ENCODE measurements around the gene CDH15. TPM values are rescaled to one million over a fixed set of nuclear protein-coding genes. Genes with fewer than 3 reads are reported as not detected.

CDH15 gene
- total and polyA plus RNA-seq, 2 donors (not counting 1 experiment from before 2014, with no cell fraction given): not detected

DNA sequence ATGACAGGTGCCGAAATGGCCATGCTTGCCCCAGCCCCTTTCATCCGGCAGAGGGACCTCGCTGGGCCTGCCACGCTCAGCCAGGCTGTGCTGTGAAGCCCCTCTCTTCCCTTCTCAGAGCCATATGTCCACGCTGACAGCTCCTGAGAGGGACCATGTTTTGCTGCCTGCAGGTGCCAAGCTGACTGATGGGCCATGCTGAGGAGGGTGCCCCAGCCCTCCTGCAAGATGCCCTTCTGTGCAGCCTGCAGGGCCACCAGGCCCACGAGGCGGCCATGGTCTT, 33.1 kb upstream of the CDH15 start:
- POLR2A ChIA-PET: no interaction called here

DNA sequence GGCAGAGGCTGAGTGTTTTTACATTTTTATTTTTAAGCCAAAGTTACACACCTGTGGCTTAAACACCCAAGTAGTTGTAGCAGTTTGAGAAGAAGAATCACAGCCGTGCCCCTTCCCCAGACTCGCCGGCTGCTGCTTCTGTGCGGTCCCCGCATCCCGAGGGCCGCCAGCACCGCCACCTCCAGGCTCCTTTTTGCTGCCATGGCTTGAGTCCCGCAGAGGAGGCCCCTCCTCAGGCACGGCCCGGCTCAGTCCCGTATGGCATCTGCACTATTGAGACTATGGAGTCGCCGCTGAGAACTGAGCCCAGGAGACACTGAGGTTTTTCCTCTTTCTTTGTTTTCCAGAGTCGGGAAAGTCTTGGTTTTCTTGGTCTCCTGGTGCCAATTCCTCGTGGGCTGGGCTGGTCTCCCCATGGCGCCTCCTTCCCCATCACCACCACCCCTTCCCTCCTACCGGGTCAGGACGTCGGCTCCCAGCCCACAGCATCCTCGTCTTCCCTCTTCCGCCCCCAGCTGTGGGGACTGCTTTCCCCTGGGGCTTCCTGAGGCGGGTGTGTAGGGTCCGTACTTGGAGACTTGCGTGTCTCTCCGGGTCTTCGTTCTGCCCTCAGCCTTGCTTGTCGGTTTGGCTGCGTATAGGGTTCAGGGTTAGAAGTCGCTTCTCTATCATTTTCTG, 32.6 kb upstream of the CDH15 start:
- Histone ChIP-seq H3K27ac (ENCODE audit: low read length in 2 of 2) (no peak overlapping the region), H2AFZ (ENCODE audit: insufficient read depth, low read depth, low read length, poor library complexity, severe bottlenecking) (no peak overlapping the region), H3K4me2 (replicated peaks; ENCODE audit: low read depth, low read length, poor library complexity, severe bottlenecking) (no peak overlapping the region), H3K9me3 (ENCODE audit: control extremely low read depth in 1 of 3, control insufficient read depth in 2 of 3, insufficient read depth in 1 of 3, low read length in 2 of 3) (no peaks in the 10 kb centered on the region), H3K4me3 (ENCODE audit: control extremely low read depth in 1 of 5, extremely low read depth in 1 of 5, insufficient read depth in 1 of 5, low read depth in 2 of 5, low read length in 4 of 5) (no peak overlapping the region), H3K36me3 (replicated peaks in 1 of 2; ENCODE audit: control extremely low read depth in 1 of 2, control insufficient read depth in 1 of 2, extremely low read depth in 1 of 2, insufficient read depth in 2 of 2, low read length in 1 of 2) (peaks cover 0 to 50% of the 10 kb centered on the region in 2 experiments), H4K20me1 (ENCODE audit: control insufficient read depth, insufficient read depth, low read length, poor library complexity, severe bottlenecking) (peaks cover 45% of the 10 kb centered on the region), H3K9ac (ENCODE audit: low read length) (no peak overlapping the region), H3K4me1 (ENCODE audit: control insufficient read depth in 2 of 2, insufficient read depth in 2 of 2, low read length in 2 of 2) (no peaks in the 10 kb centered on the region), H3K27me3 (replicated peaks in 1 of 4; ENCODE audit: control extremely low read depth in 1 of 4, control insufficient read depth in 3 of 4, insufficient read depth in 4 of 4, low read length in 3 of 4) (no peaks in the 10 kb centered on the region), H3K79me2 (ENCODE audit: control insufficient read depth, insufficient read depth, low read length) (peaks cover 16% of the 10 kb centered on the region)
- TF ChIP-seq CTCF (IDR thresholded peaks at IDR 0.05): no peak
- no peak for TF ChIP-seq EZH2 (IDR thresholded peaks at IDR 0.05; ENCODE audit: borderline replicate concordance, insufficient read depth, low read depth, low read length, poor library complexity, severe bottlenecking)
- H3K4me3 Mint-ChIP-seq: no peak overlapping the region
- CTCF ChIA-PET: no interaction called here
- intact Hi-C loops (cut with micrococcal nuclease): no loop called here
- H3K27me3 Mint-ChIP-seq: no peaks in the 10 kb centered on the region
- WGBS (ENCODE audit: insufficient coverage): 96% methylated on average over 30 of the region's 30 CpGs
- H3K27ac Mint-ChIP-seq: no peak overlapping the region
- POLR2A ChIA-PET: no interaction called here
- DNase-seq (no peak), ATAC-seq (ENCODE audit: low read depth) (no peak)
- H3K9me3 Mint-ChIP-seq (ENCODE audit: insufficient read depth): no peaks in the 10 kb centered on the region
- no peaks in the 10 kb centered on the region for H3K4me1 Mint-ChIP-seq

More for the DNA sequence above, 33.1 kb upstream of the CDH15 start:
- Mint-ChIP-seq H3K4me3 (no peak overlapping the region), H3K27me3 (no peaks in the 10 kb centered on the region), H3K9me3 (ENCODE audit: insufficient read depth) (no peaks in the 10 kb centered on the region), H3K4me1 (no peaks in the 10 kb centered on the region), H3K27ac (no peak overlapping the region)
- CTCF ChIA-PET: no interaction called here
- intact Hi-C loops (cut with micrococcal nuclease): no loop called here
- no peaks in the 10 kb centered on the region for H3K4me1 ChIP-seq (ENCODE audit: control insufficient read depth in 2 of 2, insufficient read depth in 2 of 2, low read length in 2 of 2)
- DNase-seq (no peak), ATAC-seq (ENCODE audit: low read depth) (no peak)
- H2AFZ ChIP-seq (ENCODE audit: insufficient read depth, low read depth, low read length, poor library complexity, severe bottlenecking): no peak overlapping the region
- H3K4me2 ChIP-seq (replicated peaks; ENCODE audit: low read depth, low read length, poor library complexity, severe bottlenecking): no peak overlapping the region
- peaks cover 50% of the 10 kb centered on the region for H4K20me1 ChIP-seq (ENCODE audit: control insufficient read depth, insufficient read depth, low read length, poor library complexity, severe bottlenecking)
- no peaks in the 10 kb centered on the region for H3K27me3 ChIP-seq (replicated peaks in 1 of 4; ENCODE audit: control extremely low read depth in 1 of 4, control insufficient read depth in 3 of 4, insufficient read depth in 4 of 4, low read length in 3 of 4)
- H3K36me3 ChIP-seq (replicated peaks in 1 of 2; ENCODE audit: control extremely low read depth in 1 of 2, control insufficient read depth in 1 of 2, extremely low read depth in 1 of 2, insufficient read depth in 2 of 2, low read length in 1 of 2): peaks cover 0 to 50% of the 10 kb centered on the region in 2 experiments
- peaks cover 0 to 2% (median 0%) of the 10 kb centered on the region in 3 donors for H3K9me3 ChIP-seq (ENCODE audit: control extremely low read depth in 1 of 3, control insufficient read depth in 2 of 3, insufficient read depth in 1 of 3, low read length in 2 of 3)
- no peak for TF ChIP-seq CTCF (IDR thresholded peaks at IDR 0.05)
- TF ChIP-seq EZH2 (IDR thresholded peaks at IDR 0.05; ENCODE audit: borderline replicate concordance, insufficient read depth, low read depth, low read length, poor library complexity, severe bottlenecking): no peak
- WGBS (ENCODE audit: insufficient coverage): 98% methylated on average over 5 of the region's 7 CpGs
- peaks cover 22% of the 10 kb centered on the region for H3K79me2 ChIP-seq (ENCODE audit: control insufficient read depth, insufficient read depth, low read length)
- H3K4me3 ChIP-seq (ENCODE audit: control extremely low read depth in 1 of 5, extremely low read depth in 1 of 5, insufficient read depth in 1 of 5, low read depth in 2 of 5, low read length in 4 of 5): no peak overlapping the region
- H3K9ac ChIP-seq (ENCODE audit: low read length): no peak overlapping the region
- H3K27ac ChIP-seq (ENCODE audit: low read length in 2 of 2): no peak overlapping the region
